ENCODE measurements around the gene PBX1. TPM values are rescaled to one million over a fixed set of nuclear protein-coding genes. Genes with fewer than 3 reads are reported as not detected.
A peak's percentile ranks its signal among the peaks of the same experiment; 100 is the strongest.

The PBX1 gene
- total RNA-seq, 2 donors from 2014 or later, result 0.80 to 16.6 TPM

DNA sequence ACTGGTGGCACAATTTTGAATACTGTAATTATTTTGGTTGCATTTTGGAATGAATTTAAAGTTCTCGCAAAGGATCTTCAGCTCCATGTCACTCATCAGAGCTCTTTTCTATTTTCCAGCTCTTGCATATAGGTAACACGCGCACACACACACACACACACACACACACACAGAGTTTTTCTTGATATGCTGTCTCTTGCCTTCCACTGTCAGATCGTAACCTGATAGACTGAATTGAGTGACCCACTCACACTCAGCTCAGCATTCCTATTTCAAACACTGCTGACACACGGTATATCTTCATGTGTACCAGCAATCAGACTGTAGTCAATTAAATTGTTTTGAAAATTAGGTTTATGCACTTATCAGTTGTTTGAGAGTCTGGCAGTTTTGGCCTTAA lies 214.1 kb downstream of the PBX1 start:
- Mint-ChIP-seq H3K27ac (no peak overlapping the region), H3K36me3 (ENCODE audit: low read depth) (no peaks in the 10 kb centered on the region), H3K4me1 (no peaks in the 10 kb centered on the region), H3K4me3 (no peak overlapping the region), H3K27me3 (no peaks in the 10 kb centered on the region)
- ATAC-seq (no peak), DNase-seq (no peak)
- H3K9me3 ChIP-seq (ENCODE audit: control insufficient read depth, low read length, poor library complexity, severe bottlenecking), result no peaks in the 10 kb centered on the region

DNA sequence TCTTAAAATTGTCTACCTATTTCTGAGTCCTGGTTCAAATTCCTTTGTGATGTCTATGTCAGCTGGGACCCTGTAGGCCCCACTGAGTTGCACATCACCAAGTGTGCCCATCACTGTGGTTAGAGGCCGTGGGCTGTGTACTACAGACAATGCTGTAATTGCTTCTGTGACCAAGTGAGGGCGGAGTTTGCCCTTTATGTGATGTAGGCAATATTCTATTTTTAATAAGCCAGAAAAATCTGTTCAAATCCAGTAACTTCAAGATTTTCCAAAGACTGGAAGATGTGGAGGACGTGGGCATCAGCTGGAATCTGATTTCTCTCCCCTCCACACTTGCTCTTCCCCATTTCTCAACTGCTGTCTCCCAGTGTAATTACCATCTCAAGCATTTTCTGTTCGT lies 215.4 kb downstream of the PBX1 start:
- Mint-ChIP-seq H3K36me3 (ENCODE audit: low read depth) (no peaks in the 10 kb centered on the region), H3K4me1 (no peaks in the 10 kb centered on the region), H3K27me3 (no peaks in the 10 kb centered on the region), H3K27ac (no peak overlapping the region), H3K4me3 (no peak overlapping the region)
- ATAC-seq (no peak), DNase-seq (no peak)
- H3K9me3 ChIP-seq (ENCODE audit: control insufficient read depth, low read length, poor library complexity, severe bottlenecking), result no peaks in the 10 kb centered on the region

DNA sequence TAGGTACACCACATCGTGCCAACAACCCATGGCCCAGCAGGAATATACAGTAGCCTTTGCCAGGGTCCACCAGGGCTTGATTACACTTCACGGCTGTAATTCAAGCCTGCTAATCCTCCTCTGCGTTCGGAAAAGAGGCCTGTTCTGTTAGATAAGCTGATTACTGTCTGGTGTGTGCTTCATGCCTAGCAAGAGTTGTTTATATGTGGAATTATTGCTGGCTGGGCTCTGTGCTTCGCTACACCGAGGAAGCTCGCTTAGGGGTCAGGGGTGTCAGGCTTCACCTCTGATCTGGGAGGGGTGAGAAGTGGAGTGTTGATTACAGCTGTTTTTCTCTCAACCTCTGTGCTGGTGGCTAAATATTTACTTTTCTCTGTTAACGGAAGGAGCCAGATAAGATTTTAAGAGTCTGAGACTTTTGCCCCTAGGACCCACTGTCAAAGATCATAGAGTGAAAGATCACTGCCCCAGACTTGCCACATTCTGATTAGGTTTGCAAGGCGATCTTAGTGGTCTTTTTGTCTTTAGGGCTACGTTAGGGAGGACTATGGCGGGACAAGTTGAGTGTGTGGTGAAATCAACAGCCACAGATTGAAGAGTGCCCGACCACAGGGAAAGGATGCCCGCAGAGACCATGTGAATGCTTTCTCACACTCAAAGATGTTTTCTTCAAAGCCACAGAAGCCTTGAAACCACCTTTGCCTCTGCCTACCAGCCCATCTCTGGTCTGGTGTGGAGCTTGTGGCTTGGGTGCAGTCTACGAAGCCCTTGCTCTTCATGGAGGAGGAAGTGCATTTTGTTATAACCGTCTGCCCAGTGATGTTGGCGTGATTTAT lies 216.1 kb downstream of the PBX1 start:
- ATAC-seq (no peak), DNase-seq (no peak)
- no peak overlapping the region for H3K27ac Mint-ChIP-seq
- H3K36me3 Mint-ChIP-seq (ENCODE audit: low read depth), result no peaks in the 10 kb centered on the region
- no peaks in the 10 kb centered on the region for H3K4me1 Mint-ChIP-seq
- H3K9me3 ChIP-seq (ENCODE audit: control insufficient read depth, low read length, poor library complexity, severe bottlenecking), result no peaks in the 10 kb centered on the region
- H3K27me3 Mint-ChIP-seq, result no peaks in the 10 kb centered on the region
- no peak overlapping the region for H3K4me3 Mint-ChIP-seq

- Mint-ChIP-seq H3K27me3 (no peaks in the 10 kb centered on the region), H3K36me3 (ENCODE audit: low read depth) (no peaks in the 10 kb centered on the region), H3K27ac (no peak overlapping the region), H3K4me1 (no peaks in the 10 kb centered on the region), H3K4me3 (no peak overlapping the region)
- ATAC-seq, result no peak
- no peak for DNase-seq
- no peaks in the 10 kb centered on the region for H3K9me3 ChIP-seq (ENCODE audit: control insufficient read depth, low read length, poor library complexity, severe bottlenecking)
Measured at GRCh38 chr1:164777518-164777917, 218.5 kb downstream of the PBX1 start.

- ATAC-seq, result no peak
- Mint-ChIP-seq H3K4me1 (no peaks in the 10 kb centered on the region), H3K27me3 (no peaks in the 10 kb centered on the region)
Measured at GRCh38 chr1:164779376-164779775, 220.4 kb downstream of the PBX1 start.

DNA sequence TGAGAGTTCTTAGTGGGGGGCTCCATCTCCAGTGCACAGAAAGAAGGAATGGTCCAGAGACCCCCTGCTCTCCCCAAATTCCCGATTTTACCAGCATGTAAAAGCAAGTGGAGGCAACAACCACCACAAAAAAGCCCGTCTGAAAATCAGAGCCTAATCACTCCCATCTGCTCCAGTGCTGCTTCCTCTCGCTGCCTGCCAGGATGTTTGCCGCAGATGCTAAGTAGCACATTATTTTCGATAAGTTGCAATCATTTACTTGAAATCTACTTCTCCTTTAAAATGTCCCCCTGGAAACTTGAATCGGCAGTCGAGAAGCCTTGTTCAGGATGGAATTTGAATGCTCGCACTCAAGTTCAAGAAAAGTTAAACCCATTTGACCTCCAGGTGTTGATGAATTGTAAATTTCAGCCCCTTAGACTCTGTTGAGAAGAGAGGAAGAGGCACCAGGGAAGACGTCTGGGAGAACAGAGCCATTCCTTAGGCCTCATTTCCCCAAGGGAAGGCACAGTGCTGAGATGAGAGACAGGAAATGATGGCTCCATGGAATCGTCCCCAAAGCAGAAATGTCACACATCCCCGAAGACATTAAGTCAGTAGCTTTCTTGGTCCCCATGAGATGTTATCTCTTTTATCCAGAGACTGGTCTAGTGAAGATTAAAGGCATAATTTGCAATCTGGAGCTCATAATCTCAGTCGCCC lies 221.3 kb downstream of the PBX1 start:
- no peak overlapping the region for H3K27ac Mint-ChIP-seq
- H3K27me3 Mint-ChIP-seq, result no peaks in the 10 kb centered on the region
- no peaks in the 10 kb centered on the region for H3K36me3 Mint-ChIP-seq (ENCODE audit: low read depth)
- no peak overlapping the region for H3K4me3 Mint-ChIP-seq
- no peaks in the 10 kb centered on the region for H3K4me1 Mint-ChIP-seq
- DNase-seq (no peak), ATAC-seq (no peak)
- no peaks in the 10 kb centered on the region for H3K9me3 ChIP-seq (ENCODE audit: control insufficient read depth, low read length, poor library complexity, severe bottlenecking)

More at GRCh38 chr1:164779376-164779775, 220.4 kb downstream of the PBX1 start:
- Mint-ChIP-seq H3K27ac (no peak overlapping the region), H3K4me3 (no peak overlapping the region), H3K36me3 (ENCODE audit: low read depth) (no peaks in the 10 kb centered on the region)
- H3K9me3 ChIP-seq (ENCODE audit: control insufficient read depth, low read length, poor library complexity, severe bottlenecking), result no peaks in the 10 kb centered on the region
- no peak for DNase-seq

- ATAC-seq (no peak), DNase-seq (no peak)
- no peaks in the 10 kb centered on the region for H3K27me3 Mint-ChIP-seq
- H3K4me3 Mint-ChIP-seq, result no peak overlapping the region
- no peaks in the 10 kb centered on the region for H3K9me3 ChIP-seq (ENCODE audit: control insufficient read depth, low read length, poor library complexity, severe bottlenecking)
- no peaks in the 10 kb centered on the region for H3K4me1 Mint-ChIP-seq
- no peaks in the 10 kb centered on the region for H3K36me3 Mint-ChIP-seq (ENCODE audit: low read depth)
- H3K27ac Mint-ChIP-seq, result no peak overlapping the region
Measured at GRCh38 chr1:164780863-164781262, 221.9 kb downstream of the PBX1 start.

DNA sequence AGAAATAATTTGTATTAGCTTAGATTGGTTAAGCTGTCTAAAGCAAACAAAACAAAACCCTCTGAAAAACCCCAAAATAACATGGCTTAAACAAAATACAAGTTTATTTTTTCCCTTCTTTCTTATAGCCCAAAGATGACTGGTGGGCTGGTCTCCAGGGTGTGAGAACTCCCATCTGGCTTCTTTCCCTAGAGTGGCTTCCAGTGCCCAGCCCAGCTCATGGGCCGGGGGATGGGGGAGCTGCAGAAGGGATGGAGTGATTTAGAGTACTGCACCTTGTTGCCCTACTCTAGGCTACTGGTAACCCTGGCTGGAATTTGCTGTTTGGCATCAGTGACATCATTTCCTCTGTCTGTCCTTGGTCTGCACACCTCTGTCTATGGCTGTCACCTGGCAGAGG lies 223.0 kb downstream of the PBX1 start:
- H3K9me3 ChIP-seq (ENCODE audit: control insufficient read depth, low read length, poor library complexity, severe bottlenecking), result no peaks in the 10 kb centered on the region
- DNase-seq (no peak), ATAC-seq (no peak)
- Mint-ChIP-seq H3K36me3 (ENCODE audit: low read depth) (no peaks in the 10 kb centered on the region), H3K27ac (no peak overlapping the region), H3K4me3 (no peak overlapping the region), H3K27me3 (peaks cover 10% of the 10 kb centered on the region), H3K4me1 (no peaks in the 10 kb centered on the region)

GRCh38 chr1:164783778-164784555 lies 225.0 kb downstream of the PBX1 start:
- no peak for ATAC-seq
- peaks cover 20% of the 10 kb centered on the region for H3K27me3 Mint-ChIP-seq

GRCh38 chr1:164784960-164785359 lies 226.0 kb downstream of the PBX1 start:
- no peak overlapping the region for H3K4me3 Mint-ChIP-seq
- H3K36me3 Mint-ChIP-seq (ENCODE audit: low read depth), result peaks cover 2% of the 10 kb centered on the region
- H3K27me3 Mint-ChIP-seq, result peaks cover 28% of the 10 kb centered on the region
- no peak overlapping the region for H3K27ac Mint-ChIP-seq
- H3K4me1 Mint-ChIP-seq, result peaks cover 2% of the 10 kb centered on the region
- DNase-seq (no peak), ATAC-seq (no peak)
- no peaks in the 10 kb centered on the region for H3K9me3 ChIP-seq (ENCODE audit: control insufficient read depth, low read length, poor library complexity, severe bottlenecking)

More at GRCh38 chr1:164783778-164784555, 225.0 kb downstream of the PBX1 start:
- no peaks in the 10 kb centered on the region for H3K9me3 ChIP-seq (ENCODE audit: control insufficient read depth, low read length, poor library complexity, severe bottlenecking)
- no peak for DNase-seq
- H3K36me3 Mint-ChIP-seq (ENCODE audit: low read depth), result peaks cover 2% of the 10 kb centered on the region
- peaks cover 2% of the 10 kb centered on the region for H3K4me1 Mint-ChIP-seq
- no peak overlapping the region for H3K27ac Mint-ChIP-seq
- H3K4me3 Mint-ChIP-seq, result no peak overlapping the region

GRCh38 chr1:164785841-164786534 lies 227.0 kb downstream of the PBX1 start:
- no peak for ATAC-seq
- no peak for DNase-seq
- Mint-ChIP-seq H3K27ac (no peak overlapping the region), H3K4me3 (no peak overlapping the region), H3K27me3 (peaks cover 35% of the 10 kb centered on the region), H3K4me1 (peaks cover 2% of the 10 kb centered on the region), H3K36me3 (ENCODE audit: low read depth) (peaks cover 2% of the 10 kb centered on the region)
- H3K9me3 ChIP-seq (ENCODE audit: control insufficient read depth, low read length, poor library complexity, severe bottlenecking), result no peaks in the 10 kb centered on the region

DNA sequence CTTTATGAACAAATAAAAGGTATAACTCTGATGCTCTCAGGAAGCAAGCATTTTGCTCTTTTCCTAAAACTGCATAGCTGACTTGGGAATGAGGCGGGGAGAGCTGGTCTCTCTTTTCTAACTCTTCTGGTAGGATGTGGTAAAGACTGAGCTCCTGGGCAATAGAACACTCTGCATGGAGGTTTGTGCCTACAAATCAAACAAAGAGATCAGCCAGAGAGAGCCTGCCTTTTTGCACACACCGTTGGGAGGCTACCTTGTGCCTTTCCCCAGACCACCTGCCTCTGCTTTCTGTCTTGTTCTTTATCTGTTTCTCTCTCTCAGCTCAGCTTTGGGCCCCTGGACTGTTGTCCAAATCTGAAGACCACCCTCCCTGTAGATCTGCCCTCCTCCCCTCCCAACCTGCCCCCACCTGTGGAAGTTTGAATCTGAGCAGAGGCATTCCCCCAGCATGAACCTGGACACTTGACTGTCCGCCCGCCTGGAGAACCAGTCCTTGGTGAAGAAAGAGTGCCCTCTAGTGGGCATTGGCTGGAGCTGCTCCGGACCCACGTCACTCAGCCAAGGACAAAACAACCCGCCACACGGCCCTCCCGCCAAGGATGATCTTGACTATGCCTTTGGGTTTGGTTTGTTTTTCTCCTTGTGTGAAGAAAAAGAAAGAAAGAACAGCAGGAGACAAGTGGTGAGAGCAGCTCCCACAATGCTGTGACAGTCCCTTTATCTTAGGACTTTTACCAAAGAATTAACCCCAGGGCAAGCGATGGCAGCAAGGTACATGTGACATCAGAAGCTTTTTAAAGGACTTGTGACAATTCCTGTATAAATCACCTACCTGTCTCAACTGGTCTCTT lies 228.2 kb downstream of the PBX1 start:
- no peak overlapping the region for H3K27ac Mint-ChIP-seq
- no peak overlapping the region for H3K4me3 Mint-ChIP-seq
- ATAC-seq (peak; percentile 65), DNase-seq (peak in 2 of 3 donors; percentile 20 to 22)
- no peaks in the 10 kb centered on the region for H3K9me3 ChIP-seq (ENCODE audit: control insufficient read depth, low read length, poor library complexity, severe bottlenecking)
- H3K4me1 Mint-ChIP-seq, result peaks cover 2% of the 10 kb centered on the region
- H3K36me3 Mint-ChIP-seq (ENCODE audit: low read depth), result peaks cover 2% of the 10 kb centered on the region
- peaks cover 40% of the 10 kb centered on the region for H3K27me3 Mint-ChIP-seq

All from T-helper 17 cell (primary cell).